ENCODE data around the gene CEP78. TPM values are rescaled to one million over a fixed set of nuclear protein-coding genes. Genes with fewer than 3 reads are reported as not detected.

Gene CEP78
- total RNA-seq, 1 donor from 2014 or later, result 11.0 TPM

Other genes with a start within 250 kb of the CEP78 start
- gene GNAQ, start 204.3 kb upstream of the CEP78 start, total RNA-seq, result 41.7 and 65.6 TPM in 2 replicates
- gene PSAT1, start 61.0 kb downstream of the CEP78 start, total RNA-seq, result 41.7 and 87.6 TPM in 2 replicates